Measurements from ENCODE around the gene RDH11.

DNA sequence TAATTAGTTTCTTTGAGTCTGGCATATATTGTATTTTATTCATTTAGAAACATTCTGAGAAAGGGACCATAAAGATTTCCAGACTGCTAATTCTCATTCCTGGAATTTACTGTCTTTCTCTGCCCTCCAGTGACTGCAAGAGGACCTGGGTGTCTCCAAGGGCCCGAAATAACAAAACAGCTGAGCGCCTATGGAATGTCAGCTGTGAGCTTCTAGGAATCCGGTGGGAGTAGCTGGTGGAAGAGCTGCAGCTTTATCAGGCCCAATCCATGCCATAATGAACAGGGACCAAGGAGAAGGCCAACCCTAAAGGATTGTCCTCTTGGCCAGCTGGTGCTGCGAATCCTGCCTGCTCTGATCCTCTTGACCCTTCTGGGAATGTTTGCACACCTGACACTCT, 38.1 kb upstream of the RDH11 start:
- TF ChIP-seq POLR2AphosphoS5 (IDR thresholded peaks at IDR 0.05; ENCODE audit: low read depth, low read length) (no peak), TAF1 (IDR thresholded peaks at IDR 0.05; ENCODE audit: borderline replicate concordance, insufficient read depth, low read length) (no peak)
